Measurements from ENCODE around the gene DCTN3.

Gene DCTN3

GRCh38 chr9:34580358-34580757, 39.9 kb downstream of the DCTN3 start:
- no peak for TF ChIP-seq CTCF (IDR thresholded peaks at IDR 0.05; ENCODE audit: borderline replicate concordance, insufficient read depth, low read depth, low read length)
- no peak overlapping the region for H3K4me3 ChIP-seq (ENCODE audit: low read depth, low read length)

GRCh38 chr9:34579808-34580163, 40.5 kb downstream of the DCTN3 start:
- TF ChIP-seq CTCF (IDR thresholded peaks at IDR 0.05; ENCODE audit: borderline replicate concordance, insufficient read depth, low read depth, low read length), result no peak
- no peak overlapping the region for H3K4me3 ChIP-seq (ENCODE audit: low read depth, low read length)

DNA sequence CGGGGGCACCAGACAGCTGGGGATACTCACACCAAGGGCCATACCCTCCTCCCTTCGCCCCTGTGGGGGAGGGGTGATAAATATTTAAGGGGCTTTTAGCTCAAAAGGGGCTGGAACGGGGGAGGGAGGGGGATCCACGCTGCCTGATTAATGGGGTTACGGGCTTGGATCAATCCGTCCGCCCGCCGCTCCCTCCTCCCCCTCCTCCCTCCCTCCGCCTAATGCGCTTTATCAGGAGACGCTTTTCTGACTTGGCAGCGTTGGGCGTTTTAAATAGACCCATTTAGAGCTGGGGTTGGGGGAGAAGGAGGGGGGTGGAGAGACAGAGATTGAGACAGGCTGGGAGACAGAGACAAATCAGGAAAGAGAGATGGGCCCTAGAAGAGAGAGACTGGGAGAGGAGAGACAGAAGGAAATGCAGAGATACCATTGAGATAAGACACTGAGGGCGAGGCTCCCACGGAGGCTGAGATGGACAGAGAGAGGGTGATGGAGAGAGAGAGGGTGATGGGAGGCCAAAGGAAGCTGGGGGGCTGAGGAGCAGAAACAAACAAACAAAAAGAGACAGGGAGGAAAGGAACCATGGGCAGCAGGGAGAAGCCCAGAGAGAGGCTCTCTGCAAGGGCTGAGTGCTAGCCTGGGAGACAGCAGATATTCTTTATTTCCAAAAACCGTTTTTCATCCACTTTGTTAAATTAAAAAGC, 41.0 kb downstream of the DCTN3 start:
- TF ChIP-seq CTCF (IDR thresholded peaks at IDR 0.05; ENCODE audit: borderline replicate concordance, insufficient read depth, low read depth, low read length), result no peak
- no peak overlapping the region for H3K4me3 ChIP-seq (ENCODE audit: low read depth, low read length)

- H3K4me3 ChIP-seq (ENCODE audit: low read depth, low read length), result no peak overlapping the region
- TF ChIP-seq CTCF (IDR thresholded peaks at IDR 0.05; ENCODE audit: borderline replicate concordance, insufficient read depth, low read depth, low read length), result no peak
These were observed 41.8 kb downstream of the DCTN3 start for GRCh38 chr9:34578241-34579103.

DNA sequence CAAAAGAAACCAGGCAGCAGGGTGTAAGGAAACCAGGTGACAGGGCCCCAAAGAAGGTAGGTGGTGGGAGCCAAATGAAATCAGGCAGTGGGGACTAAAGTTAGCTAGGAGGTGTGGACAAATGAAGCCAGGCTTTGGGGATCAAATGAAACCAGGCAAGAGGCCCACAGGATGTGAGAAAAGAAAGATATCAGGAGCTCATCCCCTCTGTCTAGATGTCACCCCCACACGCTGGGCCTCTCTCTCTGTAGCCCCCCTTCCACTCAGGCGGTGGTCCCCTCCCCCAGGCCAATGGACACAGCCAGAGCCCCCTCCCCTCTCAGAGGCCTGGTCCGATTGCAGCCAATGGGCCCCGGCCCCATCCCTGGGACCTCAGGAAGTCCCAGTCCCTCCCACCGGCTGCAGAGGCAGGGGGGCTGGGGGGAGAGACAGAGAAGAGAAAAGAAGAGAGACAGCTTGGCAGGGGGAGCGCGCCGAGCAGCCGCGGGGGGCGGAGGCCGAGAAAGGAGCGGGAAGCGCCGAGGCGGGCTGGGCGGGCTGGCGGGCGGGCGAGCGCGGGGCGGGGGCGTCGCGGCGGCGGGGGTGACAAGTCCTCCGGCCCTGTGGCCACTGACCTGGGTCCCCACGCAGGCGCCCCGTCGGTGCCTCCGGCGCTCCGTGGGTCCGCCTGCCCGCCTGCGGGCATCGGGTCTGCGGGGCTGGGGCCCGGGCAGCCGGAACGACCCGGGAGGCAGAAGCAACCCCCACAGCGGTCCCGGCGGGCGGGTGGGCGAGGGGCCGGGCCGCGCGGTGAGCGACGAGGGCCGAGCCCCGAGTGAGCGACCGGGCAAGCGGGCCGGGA, 42.7 kb downstream of the DCTN3 start:
- TF ChIP-seq CTCF (IDR thresholded peaks at IDR 0.05; ENCODE audit: borderline replicate concordance, insufficient read depth, low read depth, low read length), result no peak
- no peak overlapping the region for H3K4me3 ChIP-seq (ENCODE audit: low read depth, low read length)

DNA sequence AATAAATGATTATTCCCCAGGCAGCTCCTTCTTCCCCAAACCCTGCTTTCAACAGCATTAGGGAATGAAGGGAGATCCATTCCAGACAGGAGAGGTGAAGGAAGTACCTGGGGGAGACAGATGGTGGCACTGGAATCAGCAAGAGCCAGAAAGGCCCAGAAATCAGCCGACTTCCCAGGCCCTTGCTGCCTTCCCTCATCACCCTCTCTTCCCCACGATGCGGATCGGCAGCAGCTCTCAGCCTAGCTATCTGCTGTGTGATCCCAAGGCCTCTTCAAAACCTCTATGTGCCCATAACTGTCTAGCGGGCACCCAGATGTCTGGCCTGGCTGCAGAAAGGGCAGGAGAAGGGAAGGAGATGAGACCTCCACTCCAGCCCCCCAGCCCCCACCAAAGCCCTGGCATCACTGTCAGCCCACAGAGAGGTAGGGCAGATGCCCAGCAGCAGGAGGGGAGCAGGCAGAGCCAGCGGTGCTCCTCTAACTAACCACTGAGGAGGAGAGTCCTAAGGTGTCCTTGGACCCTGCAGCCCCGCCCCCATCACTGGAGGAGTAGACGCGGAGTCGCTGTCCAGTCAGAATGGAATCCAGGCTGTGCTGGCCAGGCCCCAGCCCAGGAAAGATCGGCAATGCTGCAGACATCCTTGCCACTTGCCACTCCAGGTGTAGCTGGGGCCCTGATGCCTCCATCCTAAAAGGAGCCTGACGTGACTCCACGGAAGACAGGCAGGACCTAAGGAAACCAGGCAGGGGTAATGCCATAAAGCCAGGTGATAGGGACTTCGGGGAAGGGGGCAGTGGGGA, 43.5 kb downstream of the DCTN3 start:
- no peak overlapping the region for H3K4me3 ChIP-seq (ENCODE audit: low read depth, low read length)
- no peak for TF ChIP-seq CTCF (IDR thresholded peaks at IDR 0.05; ENCODE audit: borderline replicate concordance, insufficient read depth, low read depth, low read length)

All from GM12875 (cell line).